ENCODE data around the gene KPTN.

KPTN gene

DNA sequence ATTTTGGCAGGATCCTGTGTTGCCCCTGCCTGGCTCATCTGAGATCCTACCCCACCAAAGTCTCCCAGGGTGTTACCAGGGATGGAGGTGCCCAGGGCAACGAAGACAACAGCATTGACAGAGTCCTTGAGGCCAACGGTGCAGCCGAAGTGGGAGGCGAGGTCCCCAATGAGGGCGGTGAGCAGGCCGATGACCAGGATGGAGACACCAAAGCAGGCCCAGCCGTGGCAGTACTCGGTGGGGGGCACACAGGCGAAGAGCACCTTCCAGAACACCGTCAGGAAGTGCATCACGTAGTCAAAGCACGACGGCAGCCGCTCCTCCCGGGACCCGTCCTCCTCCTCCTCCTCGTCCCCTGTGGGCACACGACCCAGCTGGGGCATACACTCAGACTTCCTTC, 51.9 kb downstream of the KPTN start:
- DNase-seq: no peak

DNA sequence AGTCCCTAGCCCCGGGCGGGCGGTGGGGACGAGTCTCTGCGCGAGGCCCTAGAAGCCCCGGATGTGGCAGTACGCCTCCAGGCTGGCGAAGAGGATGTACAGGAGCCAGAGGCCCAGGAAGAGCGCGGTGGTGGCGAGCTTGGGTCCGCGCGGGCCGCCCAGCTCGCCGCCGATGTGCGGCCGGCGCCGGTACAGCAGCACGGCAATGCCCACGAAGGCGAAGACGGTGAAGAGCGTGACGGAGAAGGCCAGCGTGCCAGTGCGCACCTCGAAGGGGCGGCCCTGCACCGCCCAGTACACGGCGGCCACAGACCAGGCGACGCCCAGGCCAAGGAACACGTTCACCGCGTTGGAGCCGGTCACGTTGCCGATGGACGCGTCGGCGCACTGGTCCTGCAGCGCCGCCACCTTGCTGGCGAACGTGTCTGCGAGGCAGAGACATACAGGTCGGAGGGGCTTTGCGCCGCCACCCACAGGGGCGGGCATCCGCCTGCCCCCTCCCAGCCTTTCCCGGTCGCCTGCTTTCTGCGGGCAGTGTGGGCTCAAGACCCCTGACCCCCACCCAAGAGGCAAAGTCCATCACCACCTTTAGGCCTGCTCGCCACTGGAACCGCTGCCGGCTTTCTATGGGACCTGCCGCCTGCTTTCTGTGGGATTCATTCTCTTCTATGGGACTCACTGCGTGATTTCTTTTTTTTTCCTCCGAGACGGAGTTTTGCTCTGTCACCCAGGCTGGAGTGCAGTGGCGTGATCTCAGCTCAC, 53.8 kb downstream of the KPTN start:
- DNase-seq: no peak

DNA sequence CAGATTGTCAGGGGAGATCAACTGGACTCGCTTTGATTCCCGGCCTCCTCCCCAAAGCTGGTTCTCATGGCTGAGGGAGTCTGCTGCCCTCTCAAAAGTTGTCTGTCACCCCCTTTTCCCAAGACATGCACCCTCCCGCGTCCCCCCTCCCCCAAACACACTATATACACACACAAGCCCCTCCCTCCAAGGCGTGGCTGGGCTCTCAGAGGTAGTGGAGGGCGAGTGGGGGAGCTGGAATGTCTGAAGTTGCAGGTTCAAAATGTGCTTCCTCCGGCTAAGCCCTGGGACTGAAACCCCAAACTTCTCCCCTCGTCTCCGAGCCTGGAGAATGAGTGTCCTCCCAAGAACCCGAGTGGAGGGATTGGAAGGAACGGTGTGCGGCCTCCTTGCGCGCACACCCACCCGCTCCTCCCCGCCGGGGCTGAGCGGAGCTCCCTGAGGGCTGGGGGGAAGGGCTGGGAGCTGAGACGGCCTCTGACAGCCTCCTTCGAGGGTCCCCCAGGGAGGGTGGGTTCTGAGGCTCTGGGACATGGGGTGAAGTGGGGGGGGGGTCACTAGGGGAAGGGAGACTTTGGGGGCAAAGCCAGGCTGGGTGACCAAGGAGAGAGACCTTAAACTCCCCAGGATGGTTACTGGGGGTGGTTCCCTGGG, 54.8 kb downstream of the KPTN start:
- no peak for DNase-seq

DNA sequence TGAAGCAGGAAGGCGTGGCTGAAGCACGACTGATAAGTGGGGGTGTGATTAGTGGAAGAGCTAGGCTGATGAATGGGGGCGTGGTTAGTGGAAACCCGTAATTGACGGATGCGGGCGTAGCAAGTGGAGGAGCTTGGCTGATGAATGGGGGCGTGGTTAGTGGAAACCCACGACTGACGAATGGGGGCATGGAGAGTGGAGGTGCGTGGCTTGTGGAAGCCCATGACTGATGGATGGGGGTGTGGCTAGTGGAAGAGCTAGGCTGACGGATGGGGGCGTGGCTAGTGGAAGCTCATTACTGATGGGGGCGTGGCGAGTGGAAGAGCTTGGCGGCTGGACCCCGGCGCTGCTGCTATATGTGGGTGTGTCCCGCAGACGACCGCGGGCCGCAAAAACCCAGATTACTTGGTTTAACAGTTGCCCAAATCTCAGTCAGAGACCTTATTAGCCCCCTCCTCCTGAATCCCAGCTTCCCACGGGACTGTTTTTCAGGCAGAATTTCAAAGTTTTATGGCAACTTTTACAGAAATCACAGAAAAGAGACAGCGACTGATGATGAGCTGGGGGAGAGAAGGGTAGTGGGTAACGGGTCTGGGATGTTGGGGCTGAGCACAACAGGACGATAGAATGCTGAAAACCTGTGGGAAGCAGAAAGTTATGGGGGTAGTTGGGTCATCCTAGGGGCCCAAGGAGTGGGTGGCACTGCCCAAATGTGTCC, 55.7 kb downstream of the KPTN start:
- DNase-seq: peak; percentile 96

DNA sequence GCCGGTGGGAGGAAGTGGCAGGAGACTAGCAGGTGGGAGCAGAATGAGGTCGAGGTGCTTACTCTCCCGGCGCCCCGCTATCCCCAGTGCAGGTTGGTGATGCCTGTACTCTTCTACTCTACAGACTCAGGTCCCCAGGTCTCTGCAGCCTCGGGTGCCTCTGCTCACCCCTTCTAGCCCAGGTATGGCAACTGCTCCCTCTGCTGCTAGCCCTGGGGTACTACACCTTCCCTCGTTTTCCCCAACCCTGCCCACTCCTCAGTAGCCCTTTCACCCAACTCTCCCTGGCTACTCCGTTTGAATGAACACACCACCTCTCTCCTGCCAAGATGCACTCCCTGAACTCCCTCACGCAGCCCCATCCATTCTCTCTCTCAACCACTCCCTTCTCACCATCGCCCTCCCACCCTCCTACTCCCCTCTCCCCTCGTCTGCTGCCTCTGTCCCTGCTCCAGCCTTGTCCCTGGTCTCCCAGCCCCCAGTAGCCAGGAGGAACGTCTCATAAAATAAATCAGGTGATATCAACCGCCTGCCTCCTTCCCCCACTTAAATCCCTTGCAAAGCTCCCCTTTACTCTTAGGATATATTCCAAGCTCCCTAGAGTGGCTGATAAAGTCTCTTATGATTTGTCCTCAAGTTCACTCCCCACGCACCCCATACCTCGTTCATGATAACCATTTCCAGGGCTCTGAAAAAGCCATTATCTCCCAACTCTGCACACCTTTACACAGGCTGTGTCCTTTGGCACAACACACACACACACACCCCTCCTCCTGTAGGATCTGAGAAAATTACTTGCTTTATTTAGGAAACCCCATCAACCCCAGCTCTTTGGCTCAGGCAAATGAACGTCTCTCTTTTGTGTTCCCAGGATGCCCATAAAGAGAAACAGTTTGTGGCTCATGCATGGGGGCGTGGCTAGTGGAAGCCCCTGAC, 56.5 kb downstream of the KPTN start:
- peak; percentile 79 for DNase-seq
